Stimulated activated CD4-positive, alpha-beta T cell treated with anti-CD3 and anti-CD28 coated beads, Interleukin-4, amount 100 ng/mL, for 24 hours (primary cell): ENCODE measurements around the gene SLC9B2.

Experiments used
- DNase-seq: peaks from one replicate; pipeline ENCODE4 v3.0.0-alpha.2; 2020

SLC9B2 gene, protein sequence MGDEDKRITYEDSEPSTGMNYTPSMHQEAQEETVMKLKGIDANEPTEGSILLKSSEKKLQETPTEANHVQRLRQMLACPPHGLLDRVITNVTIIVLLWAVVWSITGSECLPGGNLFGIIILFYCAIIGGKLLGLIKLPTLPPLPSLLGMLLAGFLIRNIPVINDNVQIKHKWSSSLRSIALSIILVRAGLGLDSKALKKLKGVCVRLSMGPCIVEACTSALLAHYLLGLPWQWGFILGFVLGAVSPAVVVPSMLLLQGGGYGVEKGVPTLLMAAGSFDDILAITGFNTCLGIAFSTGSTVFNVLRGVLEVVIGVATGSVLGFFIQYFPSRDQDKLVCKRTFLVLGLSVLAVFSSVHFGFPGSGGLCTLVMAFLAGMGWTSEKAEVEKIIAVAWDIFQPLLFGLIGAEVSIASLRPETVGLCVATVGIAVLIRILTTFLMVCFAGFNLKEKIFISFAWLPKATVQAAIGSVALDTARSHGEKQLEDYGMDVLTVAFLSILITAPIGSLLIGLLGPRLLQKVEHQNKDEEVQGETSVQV

DNA sequence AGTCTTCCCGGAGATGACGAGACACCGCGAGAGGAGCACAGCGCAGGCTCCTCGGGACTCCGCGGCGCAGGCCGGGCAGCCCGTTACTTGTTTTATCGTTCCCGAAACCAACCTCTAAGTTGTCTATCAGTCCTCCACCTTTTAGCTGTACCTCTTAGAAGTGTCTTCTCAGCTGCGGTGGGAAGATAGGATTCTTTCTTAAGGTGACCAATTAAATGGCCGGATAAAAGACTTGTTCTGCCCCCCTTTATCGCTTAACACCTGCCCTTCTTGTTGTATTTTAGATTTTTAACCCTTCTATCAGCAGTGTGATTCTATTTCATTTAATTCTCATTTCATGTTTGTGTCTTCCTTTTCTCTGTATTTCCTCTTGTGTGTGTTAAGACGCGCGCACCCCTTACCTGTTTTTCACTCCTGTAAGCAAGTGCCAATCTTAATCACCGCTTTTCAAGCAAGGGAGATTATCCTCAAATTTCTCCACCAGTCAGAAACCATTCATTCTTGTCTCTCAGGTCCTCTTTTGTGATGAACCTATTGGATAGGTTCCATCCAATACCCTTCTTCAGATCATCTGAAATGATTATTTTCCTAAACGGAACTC, at the start of gene SLC9B2:
Gene SLC9B2, minus strand, starts transcription at position 15 of the 601 bp plus-strand sequence. CDS start 9,211 bp downstream, outside the sequence.
- peak; percentile 10 for DNase-seq

DNA sequence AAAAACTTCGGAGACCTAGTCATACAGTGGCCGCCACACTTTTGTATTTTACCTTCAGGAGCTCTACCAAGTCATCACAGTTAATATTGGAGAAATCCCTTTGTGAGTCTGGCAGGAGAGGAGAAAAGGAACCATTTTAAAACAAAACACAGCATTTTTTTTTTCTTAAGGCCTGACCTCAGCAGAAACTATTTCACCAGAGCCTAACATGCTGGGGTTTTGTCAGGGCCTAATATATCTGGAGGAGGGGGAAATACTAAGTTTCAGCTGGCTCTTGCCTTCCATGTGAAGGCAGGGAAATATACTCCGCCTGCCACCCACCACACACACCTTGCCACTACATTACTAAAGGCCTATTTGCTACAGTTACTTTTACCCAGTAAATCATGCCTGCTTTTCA, 49.6 kb upstream of the SLC9B2 start:
- DNase-seq, result no peak

DNA sequence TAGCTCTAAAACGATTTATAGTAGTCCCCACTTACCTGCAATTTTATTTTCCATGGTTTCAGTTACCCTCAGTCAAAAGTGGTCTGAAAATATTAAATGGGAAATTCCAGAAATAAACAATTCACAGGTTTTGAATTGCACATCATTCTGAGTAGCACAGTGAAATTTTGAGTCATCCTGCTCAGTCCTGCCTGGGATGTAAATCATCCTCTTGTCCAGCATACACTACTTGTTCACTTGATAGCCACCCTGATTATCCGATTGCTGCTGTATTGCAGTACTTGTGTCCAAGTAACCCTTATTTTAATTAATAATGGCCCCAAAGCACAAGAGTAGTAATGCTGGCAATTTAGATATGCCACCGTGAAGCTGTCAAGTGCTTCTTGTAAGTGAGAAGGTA, 46.6 kb upstream of the SLC9B2 start:
- no peak for DNase-seq

DNA sequence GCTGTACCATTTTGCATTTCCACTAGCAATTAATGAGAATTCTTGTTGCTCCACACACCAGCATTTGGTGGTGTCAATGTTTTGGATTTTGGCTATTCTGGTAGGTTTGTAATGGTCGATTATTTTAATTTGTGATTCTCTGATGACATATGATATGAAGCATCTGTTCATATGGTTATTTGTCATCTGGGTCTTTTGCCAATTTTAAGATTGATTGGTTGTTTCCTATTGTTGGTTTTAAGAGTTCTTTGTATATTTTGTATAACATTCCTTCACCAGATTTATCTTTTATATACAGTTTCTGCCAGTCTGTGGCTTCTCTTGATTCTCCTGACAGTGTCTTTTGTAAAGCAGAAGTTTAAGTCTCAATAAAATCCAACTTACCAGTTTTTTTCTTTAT, 41.6 kb upstream of the SLC9B2 start:
- no peak for DNase-seq

DNA sequence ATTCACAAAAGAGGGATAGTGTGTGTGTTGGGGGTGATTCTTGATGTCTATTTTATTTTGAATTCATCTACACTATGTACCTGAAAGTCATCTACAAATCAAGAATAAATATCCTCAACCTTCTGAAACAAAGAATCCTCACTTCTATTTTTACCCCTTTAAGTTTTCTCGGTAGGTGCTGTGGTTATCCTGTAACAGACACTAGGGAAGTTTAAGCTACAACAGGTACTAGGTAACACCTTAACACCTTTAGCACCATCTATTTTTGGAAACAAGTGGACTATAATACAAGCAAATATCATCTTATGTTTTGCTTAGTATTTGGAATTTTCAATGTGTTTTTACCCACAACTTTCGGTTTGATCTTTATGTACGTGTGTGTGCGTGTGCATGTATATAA, 35.0 kb upstream of the SLC9B2 start:
- DNase-seq, result no peak

DNA sequence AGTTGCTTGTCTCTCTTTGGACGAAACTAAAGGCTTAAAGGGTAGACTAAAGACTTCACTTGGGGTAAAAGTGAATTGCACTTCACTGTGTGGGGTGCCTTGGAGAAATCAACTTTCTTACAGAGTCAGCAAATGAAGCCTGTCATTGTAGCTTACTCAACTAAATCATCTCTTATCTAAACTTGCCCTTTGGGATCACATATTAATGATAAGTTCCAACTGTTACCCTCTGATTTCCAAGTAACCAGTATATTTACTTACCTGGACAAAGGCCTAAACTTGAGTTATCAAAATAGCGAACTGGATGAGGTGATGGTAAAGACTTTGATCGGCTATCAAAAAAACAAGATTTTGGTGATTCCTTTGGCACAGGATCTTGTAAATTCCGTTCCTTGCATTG, 32.0 kb upstream of the SLC9B2 start:
- DNase-seq, result no peak

DNA sequence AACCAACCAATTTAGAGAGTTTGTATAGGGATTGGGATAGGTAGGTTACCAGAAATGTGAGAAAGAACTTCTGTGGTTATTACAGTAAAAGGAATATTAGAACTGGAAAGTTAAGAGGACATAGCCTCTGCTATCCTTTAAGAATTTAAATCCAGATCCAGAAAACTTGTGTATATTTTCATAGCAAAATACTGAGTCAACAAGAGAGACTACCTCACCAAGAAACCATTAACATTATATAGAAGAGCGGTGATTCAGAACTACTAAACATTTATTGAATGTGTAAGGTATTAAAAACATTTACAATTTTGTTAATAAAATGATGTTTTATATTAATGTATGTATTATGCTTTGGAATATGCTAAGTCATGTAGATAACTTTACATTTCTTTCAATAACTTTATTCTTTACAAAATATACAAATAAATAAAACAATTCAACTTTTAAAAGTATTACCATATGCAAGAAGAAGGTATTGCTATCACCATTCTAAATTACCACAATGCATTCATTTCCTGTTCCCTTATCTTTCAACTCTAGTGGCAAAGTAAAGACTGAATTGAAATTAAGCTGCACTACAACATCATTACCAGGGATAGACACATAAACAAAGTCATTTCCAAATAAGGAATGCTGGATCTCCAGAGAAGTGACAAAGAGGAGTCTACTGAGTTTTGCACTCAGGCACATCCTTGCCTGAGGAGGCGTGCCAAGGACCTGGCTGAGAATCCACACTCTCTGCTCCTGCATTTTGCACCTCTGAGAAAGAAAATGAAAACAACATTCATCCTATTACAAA, 29.2 kb upstream of the SLC9B2 start:
- no peak for DNase-seq

DNA sequence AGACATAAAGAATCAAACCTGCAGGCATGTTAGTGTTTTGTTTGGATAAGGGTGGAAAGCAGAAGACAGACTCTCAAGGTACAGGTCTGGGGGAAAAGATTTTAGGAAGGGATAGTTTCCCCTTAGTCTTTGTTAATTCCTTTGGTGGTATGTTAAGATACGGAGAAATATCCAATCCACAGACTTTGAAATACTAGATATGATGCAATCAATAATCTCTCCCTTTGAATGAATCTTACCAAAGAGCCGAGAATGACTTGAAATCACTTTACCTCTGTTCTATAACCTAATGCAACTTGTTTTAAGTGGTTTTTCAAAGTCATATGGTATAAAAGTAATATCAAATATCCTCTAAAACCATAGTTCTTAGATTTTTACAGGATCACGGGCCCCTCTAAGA, 28.3 kb upstream of the SLC9B2 start:
- DNase-seq, result no peak

DNA sequence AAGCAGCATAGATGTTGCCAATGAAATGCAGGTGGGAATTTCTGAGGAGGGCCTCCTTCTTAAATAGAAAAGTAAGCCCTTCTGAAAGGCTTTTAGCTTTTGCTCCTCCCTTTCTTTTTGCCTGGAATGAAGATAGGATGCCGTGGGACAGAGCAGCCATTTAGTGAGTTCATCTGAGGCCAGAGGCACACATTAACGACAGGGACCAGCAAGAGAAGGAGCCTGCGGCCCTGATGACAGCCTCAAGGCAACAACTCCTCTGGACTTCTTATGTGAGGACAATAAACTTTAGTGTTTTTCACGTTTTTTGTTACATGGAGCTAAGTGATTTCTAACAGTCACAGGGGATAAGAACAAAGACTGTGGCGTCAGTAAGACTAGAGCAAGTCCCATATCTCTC, 24.1 kb upstream of the SLC9B2 start:
- DNase-seq, result no peak

DNA sequence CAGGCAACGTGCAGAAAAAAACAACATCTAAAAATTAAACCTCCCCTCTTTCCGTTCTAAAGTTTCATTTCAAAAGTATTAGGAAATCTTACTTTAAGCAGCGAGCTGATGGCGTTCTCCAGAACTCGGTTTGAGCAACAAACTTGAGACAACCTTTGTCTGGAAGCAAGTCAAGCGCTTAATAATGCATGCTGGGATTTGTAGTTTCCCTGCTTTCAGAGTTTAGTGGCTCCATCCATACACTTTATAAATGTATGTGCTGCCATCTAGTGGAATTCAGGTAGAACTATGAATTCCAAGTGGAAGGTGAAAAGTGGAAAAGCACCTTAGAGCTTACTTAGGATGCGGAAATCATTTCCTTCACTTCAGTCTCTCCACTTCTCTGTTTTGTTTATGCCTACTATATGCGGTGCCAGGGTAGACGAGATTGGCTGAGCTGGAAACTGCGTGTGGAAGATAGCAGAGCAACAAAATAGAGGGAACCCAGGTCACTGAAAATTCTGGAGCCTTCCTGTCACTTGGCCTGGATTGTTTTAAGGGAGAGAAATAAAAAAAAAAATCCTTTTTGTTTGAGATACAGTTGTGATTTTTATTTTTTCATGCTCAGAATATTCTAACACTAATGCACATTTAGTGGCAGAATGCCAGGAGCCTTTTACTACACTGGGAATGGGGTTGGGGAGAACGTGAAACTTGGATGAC, 23.3 kb upstream of the SLC9B2 start, which contains the start of gene BDH2:
Gene BDH2, minus strand, starts transcription at position 144 of the 702 bp plus-strand sequence. CDS start 3,580 bp downstream, outside the sequence.
- peak; percentile 52 for DNase-seq

DNA sequence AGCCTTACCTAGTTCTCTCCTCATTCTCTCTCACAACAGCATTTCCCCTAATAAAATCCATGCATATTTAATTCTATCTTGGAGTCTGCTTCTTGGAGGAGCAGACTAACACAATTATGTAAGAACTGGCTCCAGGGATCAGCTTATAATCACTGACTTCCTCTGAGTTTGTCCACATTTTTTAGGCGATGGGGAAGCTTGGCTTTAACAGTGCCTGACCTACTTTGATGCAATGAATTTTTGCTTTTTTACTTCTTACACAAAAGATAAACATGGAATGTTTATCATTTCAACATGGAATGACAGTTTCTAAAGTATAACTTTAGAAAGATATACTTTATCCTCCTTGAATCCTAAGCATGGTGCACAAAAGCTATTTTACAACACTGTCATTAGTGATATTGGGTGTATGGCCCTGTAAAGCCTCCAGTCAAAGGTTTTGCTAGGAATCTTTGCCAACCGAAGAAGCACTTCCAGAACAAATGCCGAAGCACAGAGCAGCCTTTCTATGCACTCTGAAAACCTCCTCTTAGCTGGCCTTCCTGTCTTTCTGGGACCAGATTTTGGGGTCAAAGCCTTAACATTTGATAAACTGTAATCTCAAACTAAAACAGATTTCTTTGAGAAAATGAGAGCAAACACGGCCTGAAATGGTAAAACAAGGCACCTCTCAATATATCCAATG, 22.3 kb upstream of the SLC9B2 start:
- DNase-seq, result no peak

DNA sequence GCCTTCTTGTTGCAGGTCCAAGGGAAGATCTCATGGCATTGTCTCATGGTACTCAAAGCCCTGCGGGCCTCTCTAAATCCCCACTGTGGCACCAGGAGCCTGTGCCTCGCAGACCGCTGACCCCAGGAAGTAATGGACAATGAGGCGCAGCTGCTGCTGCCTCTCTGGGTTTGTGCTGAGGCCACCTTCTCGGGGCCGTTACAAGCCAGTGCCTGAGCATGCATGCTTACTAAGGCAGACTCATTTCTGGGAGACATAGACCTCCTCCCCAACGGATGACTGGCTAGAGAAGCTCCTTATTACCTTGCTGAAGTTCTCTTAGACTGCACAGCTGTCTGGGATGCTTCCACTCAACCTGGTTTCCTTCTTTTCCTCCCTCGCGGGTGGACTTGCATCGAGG, 21.8 kb upstream of the SLC9B2 start:
- DNase-seq, result no peak

DNA sequence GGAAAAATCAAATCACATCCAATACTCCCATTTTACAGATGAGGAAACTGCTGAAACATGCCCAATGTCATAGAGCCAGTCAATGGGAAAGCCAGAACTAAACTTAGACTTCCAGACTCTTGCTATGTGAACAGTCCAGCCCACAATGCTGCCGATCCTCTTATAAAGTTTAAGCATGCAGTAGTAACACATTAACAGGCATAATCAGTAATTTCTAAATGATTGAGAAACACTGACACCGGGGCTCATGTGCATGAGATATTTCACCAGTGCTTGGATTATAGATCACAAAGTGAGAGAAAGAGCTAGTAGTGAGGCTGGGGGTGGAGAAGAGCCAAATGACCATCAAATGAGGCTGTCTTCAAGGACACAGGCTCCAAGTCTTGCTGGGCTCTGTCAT, 20.6 kb upstream of the SLC9B2 start:
- no peak for DNase-seq

DNA sequence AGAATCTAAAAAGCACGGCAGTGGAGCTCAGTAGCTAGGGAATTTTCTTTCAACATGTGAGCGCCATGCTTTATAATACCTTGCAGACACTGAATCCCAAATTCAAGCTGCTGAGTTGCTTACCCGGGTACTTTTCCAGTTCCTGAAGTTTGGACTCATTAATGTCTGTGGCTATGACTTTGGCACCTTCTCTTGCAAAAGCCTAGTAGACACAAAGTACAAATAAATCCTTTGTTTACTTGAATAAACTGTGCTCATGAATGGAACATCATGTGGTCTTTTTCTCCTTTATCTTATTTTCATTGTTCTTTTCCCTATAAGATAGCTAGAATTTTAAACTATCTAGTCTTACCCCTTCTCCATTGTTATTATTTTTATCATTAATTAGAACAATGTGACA, 18.5 kb upstream of the SLC9B2 start:
- DNase-seq, result no peak

DNA sequence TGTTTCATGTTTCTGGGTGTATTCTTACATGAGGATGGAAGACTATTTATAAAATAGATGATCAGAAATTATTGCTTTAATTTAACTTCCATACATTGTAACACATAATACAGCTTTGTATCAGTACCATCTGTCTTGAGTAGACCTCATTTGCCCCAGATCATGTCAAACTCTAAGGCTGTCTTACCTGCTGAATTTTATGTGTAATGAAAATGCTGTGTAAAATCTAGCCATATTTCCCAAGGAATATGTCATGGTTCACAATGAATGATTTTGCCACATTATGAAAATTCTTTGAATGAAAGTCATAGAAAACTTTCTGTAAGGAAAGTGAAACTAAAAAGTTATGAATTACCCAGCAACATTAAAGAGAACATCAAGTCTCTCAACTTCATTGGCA, 15.7 kb upstream of the SLC9B2 start:
- no peak for DNase-seq

DNA sequence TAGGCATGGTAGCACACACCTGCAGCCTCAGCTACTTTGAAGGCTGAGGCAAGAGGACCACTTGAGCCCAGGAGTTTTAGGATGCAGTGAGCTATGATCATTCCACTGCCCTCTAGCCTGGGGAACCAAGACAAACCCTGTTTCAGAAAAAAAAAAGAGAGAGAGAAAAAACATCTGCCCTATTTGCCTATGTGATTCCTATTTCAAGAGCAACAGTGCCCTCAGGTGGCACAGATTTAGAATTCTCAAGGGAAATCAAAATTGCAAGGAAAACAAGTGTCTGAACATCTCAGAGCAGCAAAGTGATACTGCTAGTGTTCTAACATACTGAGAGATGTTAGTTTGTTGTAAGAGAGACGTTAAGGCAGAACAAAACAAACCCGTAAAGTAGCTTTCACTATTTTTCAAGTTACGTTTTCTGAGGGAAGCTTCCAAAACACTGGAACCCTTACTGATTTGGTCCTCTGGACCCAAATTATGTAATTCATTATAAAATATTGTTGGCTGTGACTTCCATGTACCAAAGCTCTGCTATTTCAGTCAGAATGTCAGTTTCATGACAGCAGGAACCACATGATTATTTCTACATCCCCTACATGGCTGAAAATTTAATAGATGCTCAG, 15.2 kb upstream of the SLC9B2 start:
- DNase-seq, result peak; percentile 56

DNA sequence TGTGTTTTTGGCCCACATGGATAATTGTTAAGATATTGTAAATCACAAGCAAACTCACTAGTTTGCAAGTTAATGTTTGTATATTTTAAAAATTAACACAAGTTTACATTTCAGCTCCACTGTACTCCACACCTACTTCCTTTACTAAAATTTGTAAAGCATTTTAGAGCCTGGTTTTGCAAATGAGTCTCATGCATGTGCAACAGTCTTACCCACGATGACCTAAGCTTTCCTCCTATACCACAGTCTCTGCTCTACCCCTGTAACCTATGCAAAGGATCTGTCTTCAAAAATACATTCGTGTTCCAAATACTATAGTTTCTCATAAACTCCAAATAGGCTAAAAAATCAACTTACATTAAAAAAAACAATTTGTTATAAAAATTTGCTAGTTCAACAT, 12.9 kb upstream of the SLC9B2 start:
- DNase-seq, result no peak

DNA sequence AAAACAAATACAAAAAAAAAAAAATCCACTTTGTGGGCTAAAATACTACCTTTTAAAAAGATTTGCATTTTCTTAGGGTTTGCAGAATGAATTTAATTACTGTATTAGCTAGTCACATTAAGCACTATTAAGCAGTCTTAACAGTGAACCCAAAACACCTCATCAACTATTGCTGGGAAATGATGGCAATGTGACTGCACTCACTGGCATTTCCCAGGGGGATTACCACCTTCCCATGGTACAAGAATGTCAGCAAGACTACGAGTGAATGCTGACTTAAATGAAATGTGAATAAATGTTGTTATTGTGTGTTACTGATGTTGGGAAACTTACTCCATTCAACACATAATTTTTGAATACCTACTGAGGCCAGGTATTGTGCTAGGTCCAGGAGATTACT, 10.0 kb upstream of the SLC9B2 start:
- no peak for DNase-seq

DNA sequence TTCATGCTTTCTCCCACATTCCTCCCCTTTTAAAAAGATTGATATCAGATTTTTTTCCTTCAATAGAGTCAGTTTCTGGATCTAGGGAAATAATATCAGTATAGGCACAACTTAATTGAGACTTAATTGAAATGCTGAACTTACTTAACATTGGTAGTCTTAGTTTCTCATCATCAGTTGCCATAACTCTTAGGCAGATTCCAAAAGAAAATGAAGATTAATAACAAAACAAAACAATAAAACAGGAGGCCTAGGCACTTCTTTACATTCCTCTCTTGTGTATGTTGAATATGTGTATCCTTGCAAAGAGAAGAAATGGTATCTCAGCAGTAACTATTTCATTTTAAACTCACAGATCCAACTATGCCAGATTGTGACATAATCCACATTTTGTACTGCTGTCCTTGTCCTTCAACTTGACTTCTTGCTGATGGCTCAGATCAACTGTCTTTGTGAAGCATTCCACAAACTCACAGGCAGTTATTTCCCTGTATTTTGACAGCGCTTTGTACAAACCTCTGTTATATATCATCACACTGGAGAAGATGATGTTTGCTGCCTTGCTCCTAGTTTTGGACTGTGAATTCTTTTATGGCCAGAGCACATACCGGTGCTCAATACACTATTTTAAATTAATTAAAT, 9.1 kb upstream of the SLC9B2 start:
- DNase-seq, result no peak

DNA sequence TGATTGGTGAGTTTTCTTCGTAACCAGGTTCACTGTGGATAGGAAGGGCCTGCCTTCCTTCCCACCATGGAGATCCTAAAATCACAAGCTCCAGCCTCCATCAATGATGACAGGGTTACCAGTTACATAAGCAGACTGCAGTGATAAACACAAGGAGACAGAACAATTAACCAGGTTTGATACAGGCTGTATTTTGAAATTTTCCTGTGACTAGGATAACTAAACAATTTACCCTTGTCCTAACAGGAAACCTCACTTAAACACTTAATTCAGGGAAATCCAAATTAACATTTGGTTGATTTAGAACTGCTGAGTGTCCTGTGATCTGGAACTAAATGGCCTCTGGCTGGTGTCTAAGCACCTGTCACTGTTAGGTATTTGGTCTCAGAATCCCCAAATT, 3.1 kb upstream of the SLC9B2 start:
- no peak for DNase-seq
